HEK293 (cell line): Measurements from ENCODE around the gene TMEM200A.

Experiments
- CTCF ChIP-seq: fragments of 450-650 bp; formaldehyde crosslinking; IDR thresholded peaks from 2 replicates; pipeline ENCODE4 v1.5.1; 2016; ENCODE audit warnings: missing biosample characterization, missing genetic modification characterization
- HOXA7 ChIP-seq: sonication (generic); formaldehyde crosslinking; IDR thresholded peaks from 2 replicates; pipeline ENCODE4 v1.8.1; 2022; ENCODE audit warnings: missing genetic modification reagents, borderline replicate concordance
- ZNF112 ChIP-seq: fragments of 450-650 bp; formaldehyde crosslinking; IDR thresholded peaks from 2 replicates; pipeline ENCODE4 v1.5.0; 2017; ENCODE audit warnings: missing biosample characterization, missing genetic modification characterization
- ZNF510 ChIP-seq: fragments of 450-650 bp; formaldehyde crosslinking; IDR thresholded peaks from 2 replicates; pipeline ENCODE4 v1.5.1; 2018; ENCODE audit warnings: mild to moderate bottlenecking, missing genetic modification characterization, missing biosample characterization; ENCODE audit not compliant: insufficient replicate concordance
- ZNF76 ChIP-seq: fragments of 450-650 bp; formaldehyde crosslinking; IDR thresholded peaks from 2 replicates; pipeline ENCODE4; 2016; ENCODE audit warnings: low read depth, missing biosample characterization, missing genetic modification characterization, borderline replicate concordance

- TF ChIP-seq ZNF510 (tag by site-specific recombination) (no peak), CTCF (no peak), HOXA7 (no peak), ZNF76 (tag by site-specific recombination) (no peak), ZNF112 (no peak)
Observed at GRCh38 chr6:130395164-130395563, 29.3 kb downstream of the TMEM200A start.
